Calu3 (cell line): ENCODE measurements around the gene MARCHF7. TPM values are rescaled to one million over a fixed set of nuclear protein-coding genes. Genes with fewer than 3 reads are reported as not detected.
"Not testable (repeated sequence)": the region's sequence is repeated elsewhere in the genome, so short reads cannot be mapped to it uniquely, and the experiment has no call there.

Experiments used
- BruUV-seq: library from RNA; stranded (reverse); fragments of 400-500 nt; replicated peaks from 2 replicates; lab custom pipeline; 2021; lab: Mats Ljungman, UMichigan
- CTCF ChIA-PET: fragments of 300-600 bp; sonication (Branson Sonifier 250); formaldehyde crosslinking; loops from one replicate; lab custom pipeline; 2022; ENCODE audit warnings: antibody characterized with exemption; lab: Charles Lee
- DNase-seq: peaks from one replicate; pipeline ENCODE4 v3.0.0; 2022
- H3K27ac Mint-ChIP-seq: one replicate; pipeline ENCODE4 v1.8.0; 2022; ENCODE audit warnings: mixed read lengths; ENCODE audit not compliant: unreplicated experiment
- H3K27me3 Mint-ChIP-seq: one replicate; pipeline ENCODE4 v1.8.0; 2022; ENCODE audit warnings: mixed read lengths; ENCODE audit not compliant: unreplicated experiment
- H3K36me3 Mint-ChIP-seq: one replicate; pipeline ENCODE4 v1.8.0; 2022; ENCODE audit warnings: mild to moderate bottlenecking, moderate library complexity, mixed read lengths; ENCODE audit not compliant: insufficient read depth, unreplicated experiment
- H3K4me1 Mint-ChIP-seq: one replicate; pipeline ENCODE4 v1.8.0; 2022; ENCODE audit warnings: mild to moderate bottlenecking, low read depth, mixed read lengths; ENCODE audit not compliant: unreplicated experiment
- H3K4me3 Mint-ChIP-seq: one replicate; pipeline ENCODE4 v1.8.0; 2022; ENCODE audit warnings: mild to moderate bottlenecking, low read depth, moderate library complexity, mixed read lengths; ENCODE audit not compliant: unreplicated experiment
- H3K9me3 Mint-ChIP-seq: one replicate; pipeline ENCODE4 v1.8.0; 2022; ENCODE audit warnings: low read depth, mixed read lengths; ENCODE audit not compliant: unreplicated experiment
- CTCF ChIP-seq: fragments of 200-600 bp; IDR thresholded peaks from one replicate; pipeline ENCODE4 v1.8.0; 2022; ENCODE audit warnings: antibody characterized with exemption; ENCODE audit not compliant: unreplicated experiment
- intact Hi-C: fragments of 100-400 bp; cut with micrococcal nuclease; formaldehyde crosslinking; loops from one replicate; pipeline ENCODE4 v1.10.0; 2022; ENCODE audit not compliant: unreplicated experiment
- total RNA-seq: library from RNA; stranded (reverse); gene quantifications from 2 replicates; pipeline ENCODE4 v1.2.3, GENCODE V29; 2022

The MARCHF7 gene
- total RNA-seq, 1 experiment from 2014 or later = 81.9 TPM

- intact Hi-C loops = loop anchor here (5.0 to 10.0 kb wide), 3 partner anchors 97 to 460 kb away; partner anchors contain the start of gene BAZ2B
- TF ChIP-seq CTCF = no peak
- no peak for DNase-seq
- Mint-ChIP-seq H3K27ac (peak overlapping the region; percentile 99), H3K36me3 (peaks cover 65% of the 10 kb centered on the region), H3K27me3 (no peaks in the 10 kb centered on the region), H3K9me3 (peaks cover 1% of the 10 kb centered on the region), H3K4me1 (peaks cover 20% of the 10 kb centered on the region), H3K4me3 (peak overlapping the region; percentile 100)
- BruUV-seq = no TSS peak
- CTCF ChIA-PET = interaction anchor here (1.2 kb wide), 1 partner anchor 41 kb away, joined by 3 read pairs; no protein-coding TSS in a partner anchor
Measured at GRCh38 chr2:159714247-159714930, 2.1 kb downstream of the MARCHF7 start.

DNA sequence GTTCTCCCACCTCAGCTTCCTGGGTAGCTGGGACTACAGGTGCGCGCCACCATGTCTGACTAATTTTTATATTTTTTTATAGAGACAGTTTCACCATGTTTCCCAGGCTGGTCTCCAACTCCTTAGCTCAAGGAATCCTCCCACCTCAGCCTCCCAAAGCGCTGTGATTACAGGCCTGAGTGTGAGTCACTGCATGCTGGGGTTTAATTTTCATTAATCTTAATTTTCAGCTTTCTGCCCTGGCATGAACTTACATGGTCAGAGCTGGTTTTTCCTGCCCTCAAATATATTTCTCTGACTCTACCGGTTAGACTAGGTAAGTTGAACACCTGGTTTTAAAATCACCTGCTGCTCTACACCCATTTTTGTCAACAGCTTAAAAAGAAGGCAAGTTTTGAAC, 3.1 kb downstream of the MARCHF7 start:
- DNase-seq = peak; percentile 31
- H3K36me3 Mint-ChIP-seq = peaks cover 73% of the 10 kb centered on the region
- H3K9me3 Mint-ChIP-seq = peaks cover 3% of the 10 kb centered on the region
- H3K4me3 Mint-ChIP-seq = peak overlapping the region; percentile 100
- intact Hi-C loops = loop anchor here (10.0 kb wide), 1 partner anchor 461 kb away; no protein-coding TSS in a partner anchor
- H3K4me1 Mint-ChIP-seq = peaks cover 24% of the 10 kb centered on the region
- TF ChIP-seq CTCF = no peak
- H3K27me3 Mint-ChIP-seq = no peaks in the 10 kb centered on the region
- BruUV-seq = no TSS peak
- CTCF ChIA-PET = no interaction called here
- H3K27ac Mint-ChIP-seq = no peak overlapping the region

GRCh38 chr2:159716409-159716808, 4.1 kb downstream of the MARCHF7 start:
- Mint-ChIP-seq H3K36me3 (peaks cover 73% of the 10 kb centered on the region), H3K4me1 (peaks cover 24% of the 10 kb centered on the region)
- DNase-seq, H3K27me3 Mint-ChIP-seq, CTCF ChIA-PET, H3K4me3 Mint-ChIP-seq, H3K27ac Mint-ChIP-seq, BruUV-seq, H3K9me3 Mint-ChIP-seq: not testable (repeated sequence)
- intact Hi-C loops = loop anchor here (10.0 kb wide), 1 partner anchor 462 kb away; no protein-coding TSS in a partner anchor

GRCh38 chr2:159716857-159717256, 4.6 kb downstream of the MARCHF7 start:
- no peak for DNase-seq
- H3K27me3 Mint-ChIP-seq = no peaks in the 10 kb centered on the region
- no peak overlapping the region for H3K27ac Mint-ChIP-seq
- H3K4me3 Mint-ChIP-seq = no peak overlapping the region
- peaks cover 3% of the 10 kb centered on the region for H3K9me3 Mint-ChIP-seq
- CTCF ChIA-PET = no interaction called here
- intact Hi-C loops = loop anchor here (10.0 kb wide), 1 partner anchor 462 kb away; no protein-coding TSS in a partner anchor
- H3K36me3 Mint-ChIP-seq = peaks cover 69% of the 10 kb centered on the region
- no TSS peak for BruUV-seq
- peaks cover 24% of the 10 kb centered on the region for H3K4me1 Mint-ChIP-seq
- no peak for TF ChIP-seq CTCF

DNA sequence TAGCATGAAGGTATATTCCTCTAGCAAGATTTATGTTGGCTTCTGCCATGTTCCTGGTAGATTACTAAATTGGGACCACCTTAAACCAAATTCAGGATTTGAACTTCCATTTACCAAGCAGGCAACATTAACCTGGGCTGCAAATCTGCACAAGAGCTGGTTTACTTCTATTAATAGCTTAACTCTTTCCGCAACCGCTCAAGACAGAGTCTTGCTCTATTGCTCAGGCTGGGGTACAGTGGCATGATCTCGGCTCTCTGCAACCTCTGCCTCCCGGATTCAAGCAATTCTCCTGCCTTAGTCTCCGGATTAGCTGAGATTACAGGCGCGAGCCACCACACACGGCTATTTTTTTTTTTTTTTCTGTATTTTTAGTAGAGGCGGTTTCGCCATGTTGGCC, 8.4 kb downstream of the MARCHF7 start:
- Mint-ChIP-seq H3K27ac (no peak overlapping the region), H3K4me1 (peaks cover 19% of the 10 kb centered on the region), H3K27me3 (no peaks in the 10 kb centered on the region), H3K4me3 (no peak overlapping the region), H3K36me3 (peaks cover 39% of the 10 kb centered on the region), H3K9me3 (peaks cover 5% of the 10 kb centered on the region)
- DNase-seq = no peak
- BruUV-seq = no TSS peak
- TF ChIP-seq CTCF = no peak
- intact Hi-C loops = no loop called here
- CTCF ChIA-PET = no interaction called here
